Pons (tissue), 1 donor: ENCODE data around the gene NIN.
A peak's percentile ranks its signal among the peaks of the same experiment; 100 is the strongest.

Experiments used
- DNase-seq: peaks from one replicate; pipeline ENCODE4 v3.0.0-alpha.2; 2016; ENCODE audit warnings: low spot score

Gene NIN

GRCh38 chr14:50839691-50840090 is 8.7 kb upstream of the NIN start:
- no peak for DNase-seq

GRCh38 chr14:50839048-50839447 is 8.1 kb upstream of the NIN start:
- no peak for DNase-seq

- DNase-seq: no peak
Observed at GRCh38 chr14:50837850-50838470, 7.0 kb upstream of the NIN start.

GRCh38 chr14:50837271-50837670 is 6.3 kb upstream of the NIN start:
- no peak for DNase-seq

GRCh38 chr14:50836515-50836914 is 5.6 kb upstream of the NIN start:
- no peak for DNase-seq

- no peak for DNase-seq
Observed at GRCh38 chr14:50835280-50835679, 4.3 kb upstream of the NIN start.

- DNase-seq: no peak
Observed at GRCh38 chr14:50834802-50835276, 3.9 kb upstream of the NIN start.

- peak; percentile 46 for DNase-seq
Observed at GRCh38 chr14:50832935-50833630, 2.1 kb upstream of the NIN start.

GRCh38 chr14:50831726-50832168 is 785 bp upstream of the NIN start:
- DNase-seq: peak; percentile 31

GRCh38 chr14:50830044-50830931 is 674 bp downstream of the NIN start:
- peak; percentile 27 for DNase-seq

GRCh38 chr14:50829489-50830043 is 1.4 kb downstream of the NIN start:
- peak; percentile 30 for DNase-seq

GRCh38 chr14:50828721-50829488 is 2.1 kb downstream of the NIN start:
- no peak for DNase-seq

GRCh38 chr14:50826681-50827080 is 4.3 kb downstream of the NIN start:
- DNase-seq: no peak

GRCh38 chr14:50825307-50825706 is 5.7 kb downstream of the NIN start:
- no peak for DNase-seq

- no peak for DNase-seq
Observed at GRCh38 chr14:50823762-50824636, 7.0 kb downstream of the NIN start.

- no peak for DNase-seq
Observed at GRCh38 chr14:50823051-50823761, 7.8 kb downstream of the NIN start.

GRCh38 chr14:50822501-50823042 is 8.4 kb downstream of the NIN start:
- no peak for DNase-seq

GRCh38 chr14:50821510-50822464 is 9.2 kb downstream of the NIN start:
- no peak for DNase-seq
